ENCODE measurements around the gene SLC7A8.

DNA sequence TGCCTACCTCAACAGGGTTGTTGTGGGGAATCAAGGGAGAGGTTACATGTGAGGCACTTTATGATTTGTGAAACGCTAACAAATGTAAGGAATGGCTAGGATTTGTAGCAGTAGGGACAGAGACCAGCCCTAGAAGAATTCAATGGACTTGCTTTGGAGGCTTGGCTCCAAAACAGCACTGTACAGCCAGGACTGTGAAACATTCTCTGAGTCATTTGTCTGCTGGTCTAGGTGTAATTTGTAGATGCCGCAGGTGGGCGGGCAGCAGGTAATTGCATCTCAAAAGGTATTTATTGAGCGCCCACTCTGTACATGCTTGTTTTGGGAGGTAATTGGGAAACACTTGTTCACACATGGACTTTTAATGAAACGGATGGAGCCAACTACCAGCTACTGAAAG, 11.4 kb downstream of the SLC7A8 start:
- TF ChIP-seq, protein P1, sequence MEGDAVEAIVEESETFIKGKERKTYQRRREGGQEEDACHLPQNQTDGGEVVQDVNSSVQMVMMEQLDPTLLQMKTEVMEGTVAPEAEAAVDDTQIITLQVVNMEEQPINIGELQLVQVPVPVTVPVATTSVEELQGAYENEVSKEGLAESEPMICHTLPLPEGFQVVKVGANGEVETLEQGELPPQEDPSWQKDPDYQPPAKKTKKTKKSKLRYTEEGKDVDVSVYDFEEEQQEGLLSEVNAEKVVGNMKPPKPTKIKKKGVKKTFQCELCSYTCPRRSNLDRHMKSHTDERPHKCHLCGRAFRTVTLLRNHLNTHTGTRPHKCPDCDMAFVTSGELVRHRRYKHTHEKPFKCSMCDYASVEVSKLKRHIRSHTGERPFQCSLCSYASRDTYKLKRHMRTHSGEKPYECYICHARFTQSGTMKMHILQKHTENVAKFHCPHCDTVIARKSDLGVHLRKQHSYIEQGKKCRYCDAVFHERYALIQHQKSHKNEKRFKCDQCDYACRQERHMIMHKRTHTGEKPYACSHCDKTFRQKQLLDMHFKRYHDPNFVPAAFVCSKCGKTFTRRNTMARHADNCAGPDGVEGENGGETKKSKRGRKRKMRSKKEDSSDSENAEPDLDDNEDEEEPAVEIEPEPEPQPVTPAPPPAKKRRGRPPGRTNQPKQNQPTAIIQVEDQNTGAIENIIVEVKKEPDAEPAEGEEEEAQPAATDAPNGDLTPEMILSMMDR (IDR thresholded peaks at IDR 0.05) = no peak
- TF ChIP-seq EZH2 (IDR thresholded peaks at IDR 0.05) = no peak
- TF ChIP-seq EZH2phosphoT487 (IDR thresholded peaks at IDR 0.05) = no peak

All from neural progenitor cell (in vitro differentiated cells).